Measurements from ENCODE around the gene RALGAPA2. TPM values are rescaled to one million over a fixed set of nuclear protein-coding genes. Genes with fewer than 3 reads are reported as not detected.

The RALGAPA2 gene
- total and polyA plus RNA-seq, 2 of the 13 experiments (the other 11 are each of a cell fraction or from before 2014, with no cell fraction given): 13.8 to 17.7 TPM

DNA sequence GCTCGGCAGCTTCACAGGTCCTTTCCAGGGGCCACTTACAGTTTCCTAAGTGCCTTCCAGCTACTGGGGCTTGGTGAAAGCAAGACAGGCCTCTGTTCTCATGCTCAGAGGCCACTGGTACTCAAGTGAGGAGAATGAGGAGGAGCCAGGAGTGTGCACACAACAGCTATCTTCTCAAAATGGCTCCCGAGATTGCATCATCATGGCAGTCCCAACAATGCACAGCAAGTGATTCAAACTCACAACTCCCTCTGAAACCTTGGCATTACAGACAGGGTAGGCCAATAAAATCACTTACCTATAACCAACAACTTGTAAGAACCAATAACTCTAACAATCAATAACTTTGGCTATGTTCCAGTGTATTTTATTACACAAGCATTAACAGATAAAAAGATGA lies 77.4 kb downstream of the RALGAPA2 start (continued):
- TF ChIP-seq POLR2AphosphoS2 (IDR thresholded peaks at IDR 0.05; ENCODE audit: low read depth, low read length) (no peak), GMEB1 (CRISPR knock-in tag; IDR thresholded peaks at IDR 0.05; ENCODE audit: borderline replicate concordance) (no peak), KDM2A (CRISPR knock-in tag; IDR thresholded peaks at IDR 0.05; ENCODE audit: borderline replicate concordance, low read depth) (no peak), MLLT10 (CRISPR knock-in tag; IDR thresholded peaks at IDR 0.05) (no peak), ATF7 (IDR thresholded peaks at IDR 0.05) (peak; percentile 64), ATF7 (CRISPR knock-in tag; IDR thresholded peaks at IDR 0.05) (no peak), EZH2 (conservative IDR thresholded peaks at IDR 0.05; ENCODE audit: low read depth, low read length) (no peak), CEBPB (IDR thresholded peaks at IDR 0.05; ENCODE audit: borderline replicate concordance, low read depth, low read length) (peak; percentile 90), ATF4 (CRISPR knock-in tag; IDR thresholded peaks at IDR 0.05) (peak in 1 of 2 experiments; percentile 25; a peak in 1 of 4 replicates), ZMYM2 (CRISPR knock-in tag; IDR thresholded peaks at IDR 0.05) (no peak), XBP1 (CRISPR knock-in tag; IDR thresholded peaks at IDR 0.05) (no peak), SUZ12 (IDR thresholded peaks at IDR 0.05; ENCODE audit: low read depth, low read length) (no peak), TEAD3 (CRISPR knock-in tag; optimal IDR thresholded peaks at IDR 0.05; ENCODE audit: borderline replicate concordance) (no peak), PATZ1 (CRISPR knock-in tag; IDR thresholded peaks at IDR 0.05) (no peak), ZEB1 (IDR thresholded peaks at IDR 0.05; ENCODE audit: insufficient replicate concordance, low read depth) (no peak), ZNF468 (CRISPR knock-in tag; IDR thresholded peaks at IDR 0.05) (no peak)
- TF ChIP-seq, protein P1, sequence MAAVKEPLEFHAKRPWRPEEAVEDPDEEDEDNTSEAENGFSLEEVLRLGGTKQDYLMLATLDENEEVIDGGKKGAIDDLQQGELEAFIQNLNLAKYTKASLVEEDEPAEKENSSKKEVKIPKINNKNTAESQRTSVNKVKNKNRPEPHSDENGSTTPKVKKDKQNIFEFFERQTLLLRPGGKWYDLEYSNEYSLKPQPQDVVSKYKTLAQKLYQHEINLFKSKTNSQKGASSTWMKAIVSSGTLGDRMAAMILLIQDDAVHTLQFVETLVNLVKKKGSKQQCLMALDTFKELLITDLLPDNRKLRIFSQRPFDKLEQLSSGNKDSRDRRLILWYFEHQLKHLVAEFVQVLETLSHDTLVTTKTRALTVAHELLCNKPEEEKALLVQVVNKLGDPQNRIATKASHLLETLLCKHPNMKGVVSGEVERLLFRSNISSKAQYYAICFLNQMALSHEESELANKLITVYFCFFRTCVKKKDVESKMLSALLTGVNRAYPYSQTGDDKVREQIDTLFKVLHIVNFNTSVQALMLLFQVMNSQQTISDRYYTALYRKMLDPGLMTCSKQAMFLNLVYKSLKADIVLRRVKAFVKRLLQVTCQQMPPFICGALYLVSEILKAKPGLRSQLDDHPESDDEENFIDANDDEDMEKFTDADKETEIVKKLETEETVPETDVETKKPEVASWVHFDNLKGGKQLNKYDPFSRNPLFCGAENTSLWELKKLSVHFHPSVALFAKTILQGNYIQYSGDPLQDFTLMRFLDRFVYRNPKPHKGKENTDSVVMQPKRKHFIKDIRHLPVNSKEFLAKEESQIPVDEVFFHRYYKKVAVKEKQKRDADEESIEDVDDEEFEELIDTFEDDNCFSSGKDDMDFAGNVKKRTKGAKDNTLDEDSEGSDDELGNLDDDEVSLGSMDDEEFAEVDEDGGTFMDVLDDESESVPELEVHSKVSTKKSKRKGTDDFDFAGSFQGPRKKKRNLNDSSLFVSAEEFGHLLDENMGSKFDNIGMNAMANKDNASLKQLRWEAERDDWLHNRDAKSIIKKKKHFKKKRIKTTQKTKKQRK (IDR thresholded peaks at IDR 0.05; ENCODE audit: low read length): no peak
- TF ChIP-seq, protein P2, sequence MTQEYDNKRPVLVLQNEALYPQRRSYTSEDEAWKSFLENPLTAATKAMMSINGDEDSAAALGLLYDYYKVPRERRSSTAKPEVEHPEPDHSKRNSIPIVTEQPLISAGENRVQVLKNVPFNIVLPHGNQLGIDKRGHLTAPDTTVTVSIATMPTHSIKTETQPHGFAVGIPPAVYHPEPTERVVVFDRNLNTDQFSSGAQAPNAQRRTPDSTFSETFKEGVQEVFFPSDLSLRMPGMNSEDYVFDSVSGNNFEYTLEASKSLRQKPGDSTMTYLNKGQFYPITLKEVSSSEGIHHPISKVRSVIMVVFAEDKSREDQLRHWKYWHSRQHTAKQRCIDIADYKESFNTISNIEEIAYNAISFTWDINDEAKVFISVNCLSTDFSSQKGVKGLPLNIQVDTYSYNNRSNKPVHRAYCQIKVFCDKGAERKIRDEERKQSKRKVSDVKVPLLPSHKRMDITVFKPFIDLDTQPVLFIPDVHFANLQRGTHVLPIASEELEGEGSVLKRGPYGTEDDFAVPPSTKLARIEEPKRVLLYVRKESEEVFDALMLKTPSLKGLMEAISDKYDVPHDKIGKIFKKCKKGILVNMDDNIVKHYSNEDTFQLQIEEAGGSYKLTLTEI (CRISPR knock-in tag; conservative IDR thresholded peaks at IDR 0.05): no peak

All from HepG2 (cell line).